Right lobe of liver (tissue), 6 donors: ENCODE data around the gene UNC5C. TPM values are rescaled to one million over a fixed set of nuclear protein-coding genes. Genes with fewer than 3 reads are reported as not detected.

Experiments
- ATAC-seq, 4 donors: fragments of 200-7000 bp; cut with Tn5 transposase; one replicate each; pipeline ENCODE4 v1.9.1; 2020; ENCODE audit warnings: mild to moderate bottlenecking in 4 of 4, moderate library complexity in 4 of 4
- DNase-seq, 3 donors: peaks; one replicate each; pipeline ENCODE4 v3.0.0-alpha.2; 2020
- H3K27ac ChIP-seq, 3 donors: fragments of 200-600 bp; one replicate each; pipeline ENCODE4 v1.8.0; 2022
- H3K27me3 ChIP-seq, 2 donors: fragments of 200-600 bp; one replicate each; pipeline ENCODE4 v1.8.0; 2022
- H3K36me3 ChIP-seq, 4 donors: fragments of 200-600 bp; sonication (generic) in 1 of 4; one replicate each; pipeline versions ENCODE4 v1.5.1 to v1.8.0; 2017 to 2022; ENCODE audit warnings: control low read depth in 1 of 4
- H3K4me1 ChIP-seq, 4 donors: fragments of 200-600 bp; sonication (generic) in 1 of 4; one replicate each; pipeline versions ENCODE4 v1.5.1 to v1.8.0; 2017 to 2022; ENCODE audit warnings: control low read depth in 1 of 4
- H3K4me3 ChIP-seq, 3 donors: fragments of 200-600 bp; one replicate each; pipeline ENCODE4 v1.8.0; 2022
- H3K9me3 ChIP-seq, 4 donors: fragments of 200-600 bp; sonication (generic) in 1 of 4; one replicate each; pipeline versions ENCODE4 v1.5.1 to v1.8.0; 2017 to 2022; ENCODE audit warnings: control low read depth in 1 of 4
- CTCF ChIP-seq, 4 donors: fragments of 200-600 bp in 3 of 4; fragments of 450-650 bp in 1 of 4; IDR thresholded peaks; one replicate each; pipeline versions ENCODE4 v1.5.1 to v1.8.0; 2016 to 2022; ENCODE audit warnings: antibody characterized with exemption in 4 of 4, mild to moderate bottlenecking in 2 of 4
- POLR2A ChIP-seq: fragments of 450-650 bp; IDR thresholded peaks from one replicate; pipeline ENCODE4 v1.6.1; 2017; ENCODE audit warnings: antibody characterized with exemption, mild to moderate bottlenecking
- WGBS: methylation state at CpG from one replicate; pipeline ENCODE4 v1.1.6; 2018; ENCODE audit warnings: low coverage, low lambda C conversion rate; ENCODE audit not compliant: insufficient coverage; ENCODE audit errors: missing lambda C conversion rate; 5-methylcytosine and 5-hydroxymethylcytosine counted together
- intact Hi-C, 2 donors: fragments of 100-400 bp; cut with DNase I; formaldehyde crosslinking; loops; one replicate each; pipeline versions ENCODE4 v1.11.2 to v1.14.1; 2022
- total RNA-seq, 6 experiments: library from RNA; depleted of rRNA in 2 of 6; stranded (reverse); fragments of >200 nt in 2 of 6; fragmentation: NEBNext Ultra II Directional in 3 of 6; extraction: Animal tissue kit (Norgen Biotek cat#: 25700) in 3 of 6; gene quantifications; one replicate each; pipeline versions ENCODE4 v1.1.0 to v1.2.4, GENCODE V29; 2016 to 2023
- donor health status: DM: no; HTN: yes; CAD: no.
- donor health status: DM: no; HTN: no; CAD: no.
- donor health status: DM: no; HTN: no; CAD: no.
- donor health status: DM: no; HTN: yes; CAD: no.
- donor health status: DM: no; HTN: yes; CAD: no.

The UNC5C gene
- total RNA-seq, 6 experiments from 2014 or later: 0.50 to 0.71 (median 0.63) TPM

DNA sequence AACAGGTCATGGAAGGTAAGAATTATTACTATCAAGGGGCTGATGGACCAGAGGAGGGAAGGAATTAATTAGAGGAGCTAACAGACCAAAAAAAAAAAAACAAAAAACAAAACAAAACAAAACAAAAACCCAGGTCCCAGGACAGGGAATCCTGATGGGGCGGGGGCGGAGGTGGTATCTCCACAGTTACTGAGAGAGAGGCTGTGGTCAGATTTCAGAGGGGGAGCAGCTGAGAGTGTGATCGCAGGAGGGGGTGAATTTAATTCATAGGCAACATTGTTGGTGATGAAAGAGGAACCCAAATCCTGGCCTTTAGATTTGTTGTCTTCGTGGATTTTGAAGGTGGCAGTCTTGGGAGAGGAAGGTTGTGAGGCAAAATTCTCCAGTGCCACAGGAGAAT is 389.4 kb downstream of the UNC5C start:
- no peaks in the 10 kb centered on the region for H3K36me3 ChIP-seq
- no peak overlapping the region for H3K4me3 ChIP-seq
- intact Hi-C loops: no loop called here
- 72% methylated on average over 4 of the region's 4 CpGs for WGBS
- H3K4me1 ChIP-seq: no peaks in the 10 kb centered on the region
- no peak overlapping the region for H3K27ac ChIP-seq
- no peaks in the 10 kb centered on the region for H3K9me3 ChIP-seq
- no peak for DNase-seq
- H3K27me3 ChIP-seq: no peaks in the 10 kb centered on the region
- no peak for ATAC-seq
- no peak for TF ChIP-seq CTCF (IDR thresholded peaks at IDR 0.05)
- TF ChIP-seq POLR2A: no peak

DNA sequence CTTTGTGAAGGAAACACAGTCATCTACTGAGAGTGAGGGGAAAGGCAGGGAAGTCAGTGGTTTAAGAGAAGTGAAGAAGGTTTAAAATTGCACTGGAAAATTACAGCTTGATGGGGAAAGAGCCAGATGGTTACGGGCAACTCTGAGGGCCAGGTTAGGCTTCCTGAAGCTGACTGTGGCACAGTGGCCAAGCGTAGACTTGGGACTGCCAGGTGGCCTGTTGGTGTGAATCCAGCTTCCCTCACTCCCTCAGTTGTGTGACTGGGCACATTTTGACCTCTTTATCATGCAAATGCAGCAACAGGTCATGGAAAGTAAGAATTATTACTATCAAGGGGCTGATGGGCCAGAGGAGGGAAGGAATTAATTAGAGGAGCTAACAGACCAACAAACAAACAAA is 390.1 kb downstream of the UNC5C start:
- H3K36me3 ChIP-seq: no peaks in the 10 kb centered on the region
- DNase-seq (no peak), ATAC-seq (no peak)
- TF ChIP-seq POLR2A: no peak
- TF ChIP-seq CTCF (IDR thresholded peaks at IDR 0.05): no peak
- 86% methylated on average over 2 of the region's 2 CpGs for WGBS
- no peak overlapping the region for H3K4me3 ChIP-seq
- no peaks in the 10 kb centered on the region for H3K9me3 ChIP-seq
- no peaks in the 10 kb centered on the region for H3K27me3 ChIP-seq
- intact Hi-C loops: no loop called here
- H3K4me1 ChIP-seq: no peaks in the 10 kb centered on the region
- no peak overlapping the region for H3K27ac ChIP-seq

DNA sequence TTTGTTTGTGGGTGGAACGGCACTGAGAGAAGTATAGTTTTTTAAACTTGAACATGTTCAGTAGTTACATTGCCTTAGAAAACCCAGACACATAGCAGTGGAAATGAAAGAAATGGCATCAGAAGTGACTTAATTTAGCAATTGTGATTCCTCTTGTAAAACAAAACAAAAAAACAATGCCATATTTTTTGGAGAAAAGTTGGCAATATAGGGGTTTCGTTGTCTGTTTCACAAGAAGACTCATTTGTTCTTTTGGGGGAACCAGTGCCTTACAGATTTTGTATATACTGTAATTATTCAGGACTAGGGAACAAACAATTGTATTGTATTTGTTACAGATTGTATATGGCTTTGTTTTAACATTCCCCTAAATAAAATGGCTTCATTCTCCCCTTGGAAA is 390.7 kb downstream of the UNC5C start:
- H3K9me3 ChIP-seq: no peaks in the 10 kb centered on the region
- intact Hi-C loops: no loop called here
- TF ChIP-seq CTCF (IDR thresholded peaks at IDR 0.05) (no peak), POLR2A (no peak)
- WGBS: 62% methylated on average over 2 of the region's 2 CpGs
- H3K4me1 ChIP-seq: no peaks in the 10 kb centered on the region
- H3K27ac ChIP-seq: no peak overlapping the region
- DNase-seq: no peak
- H3K36me3 ChIP-seq: no peaks in the 10 kb centered on the region
- ATAC-seq: no peak
- no peak overlapping the region for H3K4me3 ChIP-seq
- H3K27me3 ChIP-seq: no peaks in the 10 kb centered on the region

DNA sequence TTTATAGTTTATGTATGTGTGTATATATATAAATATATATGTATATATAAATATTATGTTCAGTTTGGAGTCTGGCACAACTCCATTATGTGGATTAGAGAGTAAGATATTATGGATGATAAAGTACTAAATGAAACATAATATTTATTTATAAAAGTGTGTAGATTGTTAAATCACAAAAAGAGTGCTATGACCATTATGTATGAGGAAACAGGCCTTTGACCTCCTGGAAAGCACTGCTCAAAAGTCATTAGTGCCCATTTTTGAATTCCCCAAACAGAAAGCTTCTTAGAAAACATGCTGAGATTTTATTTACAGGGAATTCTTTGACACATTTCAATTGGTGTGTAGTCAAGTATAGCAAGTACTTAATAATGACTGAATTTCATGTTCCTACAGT is 391.2 kb downstream of the UNC5C start:
- Histone ChIP-seq H3K27me3 (no peaks in the 10 kb centered on the region), H3K9me3 (no peaks in the 10 kb centered on the region), H3K4me1 (no peaks in the 10 kb centered on the region), H3K27ac (no peak overlapping the region), H3K4me3 (no peak overlapping the region), H3K36me3 (no peaks in the 10 kb centered on the region)
- no peak for DNase-seq
- intact Hi-C loops: no loop called here
- TF ChIP-seq POLR2A: no peak
- no peak for TF ChIP-seq CTCF (IDR thresholded peaks at IDR 0.05)
- no peak for ATAC-seq

DNA sequence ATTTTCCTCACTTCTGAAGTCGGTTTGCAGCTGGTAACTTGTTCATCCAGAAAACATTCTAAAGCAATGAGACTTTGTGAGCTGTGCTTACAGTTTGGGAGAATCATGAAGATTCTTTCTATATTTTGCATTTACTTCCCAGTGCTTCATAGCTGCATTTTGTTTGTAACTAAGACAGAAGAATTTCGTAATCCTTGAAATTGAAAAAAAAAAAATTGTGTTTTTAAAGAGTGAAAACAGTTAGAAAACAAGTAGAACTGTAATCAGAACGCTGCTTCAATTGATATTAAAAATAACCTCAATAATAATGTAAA is 392.4 kb downstream of the UNC5C start:
- Histone ChIP-seq H3K36me3 (no peaks in the 10 kb centered on the region), H3K4me1 (no peaks in the 10 kb centered on the region), H3K27me3 (no peaks in the 10 kb centered on the region), H3K9me3 (no peaks in the 10 kb centered on the region), H3K27ac (no peak overlapping the region), H3K4me3 (no peak overlapping the region)
- intact Hi-C loops: no loop called here
- ATAC-seq (no peak), DNase-seq (no peak)
- 23% methylated on average over 3 of the region's 3 CpGs for WGBS
- TF ChIP-seq POLR2A (no peak), CTCF (IDR thresholded peaks at IDR 0.05) (no peak)
